Astrocyte of the spinal cord (primary cell): ENCODE results near the gene CTNNBIP1.

Source experiments
- DNase-seq: peaks from one replicate; pipeline ENCODE4 v3.0.0; 2011; ENCODE audit warnings: low read depth, low spot score
- H3K4me3 ChIP-seq: 2 replicates; pipeline ENCODE4 v1.5.1; 2011; ENCODE audit warnings: low read depth, mild to moderate bottlenecking, low read length, moderate library complexity
- in situ Hi-C: cut with HindIII; loops from 2 replicates; pipeline ENCODE4 v1.10.0; 2017; ENCODE audit warnings: low sequenced_read_pairs
- TF ChIP-seq, protein P1 (sequence below): IDR thresholded peaks from 2 replicates; pipeline ENCODE4 v1.5.1; 2012; ENCODE audit warnings: low read depth, mild to moderate bottlenecking, low read length, inconsistent platforms

The CTNNBIP1 gene

DNA sequence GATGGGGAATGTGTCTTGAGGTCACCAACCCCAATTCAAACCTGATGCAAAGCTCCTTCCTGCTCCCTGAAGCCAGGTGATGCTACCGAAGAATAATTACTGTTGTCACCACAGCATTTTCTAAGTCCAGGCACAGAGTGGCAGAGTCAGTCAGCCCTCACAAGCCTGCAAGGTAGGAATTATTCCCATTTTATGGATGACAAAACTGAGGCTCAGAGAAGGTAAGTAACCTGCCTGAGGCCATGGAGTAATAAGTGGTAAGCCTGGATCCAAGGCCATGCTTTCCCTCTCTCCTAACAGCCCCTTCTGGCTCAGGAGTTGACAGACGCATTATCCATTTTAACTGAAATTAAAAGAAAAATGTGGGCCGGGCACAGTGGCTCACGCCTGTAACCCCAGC is 23.0 kb downstream of the CTNNBIP1 start:
- no peak overlapping the region for H3K4me3 ChIP-seq
- no peak for DNase-seq
- TF ChIP-seq, protein P1, sequence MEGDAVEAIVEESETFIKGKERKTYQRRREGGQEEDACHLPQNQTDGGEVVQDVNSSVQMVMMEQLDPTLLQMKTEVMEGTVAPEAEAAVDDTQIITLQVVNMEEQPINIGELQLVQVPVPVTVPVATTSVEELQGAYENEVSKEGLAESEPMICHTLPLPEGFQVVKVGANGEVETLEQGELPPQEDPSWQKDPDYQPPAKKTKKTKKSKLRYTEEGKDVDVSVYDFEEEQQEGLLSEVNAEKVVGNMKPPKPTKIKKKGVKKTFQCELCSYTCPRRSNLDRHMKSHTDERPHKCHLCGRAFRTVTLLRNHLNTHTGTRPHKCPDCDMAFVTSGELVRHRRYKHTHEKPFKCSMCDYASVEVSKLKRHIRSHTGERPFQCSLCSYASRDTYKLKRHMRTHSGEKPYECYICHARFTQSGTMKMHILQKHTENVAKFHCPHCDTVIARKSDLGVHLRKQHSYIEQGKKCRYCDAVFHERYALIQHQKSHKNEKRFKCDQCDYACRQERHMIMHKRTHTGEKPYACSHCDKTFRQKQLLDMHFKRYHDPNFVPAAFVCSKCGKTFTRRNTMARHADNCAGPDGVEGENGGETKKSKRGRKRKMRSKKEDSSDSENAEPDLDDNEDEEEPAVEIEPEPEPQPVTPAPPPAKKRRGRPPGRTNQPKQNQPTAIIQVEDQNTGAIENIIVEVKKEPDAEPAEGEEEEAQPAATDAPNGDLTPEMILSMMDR: no peak
- in situ Hi-C loops: no loop called here

DNA sequence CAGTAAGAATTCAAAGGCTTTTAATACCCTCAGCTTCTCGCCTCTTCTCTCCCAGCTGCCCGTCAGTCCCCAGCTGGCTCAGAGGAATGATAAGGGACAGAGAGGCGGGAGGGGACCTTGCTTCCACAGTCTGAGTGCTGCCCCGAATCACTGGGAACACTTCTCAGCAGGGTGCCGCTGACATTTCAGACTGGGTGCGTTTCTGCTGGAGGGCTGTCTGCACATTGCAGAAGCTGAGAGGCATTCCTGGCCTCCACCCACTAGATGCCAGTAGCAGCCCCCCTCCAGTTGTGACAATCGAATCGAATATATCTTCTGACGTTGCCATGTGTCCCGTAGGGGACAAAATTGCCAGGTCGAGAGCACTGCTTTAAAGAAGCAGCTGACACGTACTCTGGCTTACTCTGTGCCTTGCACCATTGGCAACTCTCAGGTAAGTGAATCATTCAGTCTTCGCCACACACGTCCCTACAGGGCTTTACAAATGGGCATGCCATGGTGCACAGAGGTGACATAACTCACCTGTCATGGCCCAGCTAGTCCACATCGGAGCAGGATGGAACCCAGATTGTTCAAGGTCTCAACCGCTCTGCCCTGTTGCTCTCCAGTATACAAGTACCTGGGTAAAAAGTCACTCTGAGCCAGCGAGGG is 23.9 kb downstream of the CTNNBIP1 start:
- in situ Hi-C loops: no loop called here
- TF ChIP-seq, protein P1: no peak
- no peak for DNase-seq
- no peak overlapping the region for H3K4me3 ChIP-seq

DNA sequence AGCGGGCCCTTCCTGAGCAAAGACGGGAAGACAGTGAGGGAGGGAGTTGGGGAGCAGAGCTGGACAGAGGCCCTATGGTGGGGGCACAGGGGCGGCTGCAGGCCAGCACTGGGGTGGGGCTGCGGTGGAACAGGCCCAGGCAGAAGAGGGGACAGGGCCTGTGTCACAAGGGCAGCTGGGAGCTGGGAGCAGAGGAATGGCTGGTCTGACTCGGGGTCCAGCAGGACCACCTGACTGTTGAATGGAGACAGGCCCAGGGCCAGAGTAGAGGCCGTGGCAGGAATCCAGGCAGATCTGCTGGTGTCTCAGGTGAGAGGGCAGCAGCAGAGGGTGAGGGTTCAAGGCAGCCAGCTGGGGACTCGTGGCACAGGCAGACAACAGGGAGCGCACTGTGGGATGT is 25.3 kb downstream of the CTNNBIP1 start:
- no peak for DNase-seq
- in situ Hi-C loops: no loop called here
- H3K4me3 ChIP-seq: no peak overlapping the region
- TF ChIP-seq, protein P1: no peak

DNA sequence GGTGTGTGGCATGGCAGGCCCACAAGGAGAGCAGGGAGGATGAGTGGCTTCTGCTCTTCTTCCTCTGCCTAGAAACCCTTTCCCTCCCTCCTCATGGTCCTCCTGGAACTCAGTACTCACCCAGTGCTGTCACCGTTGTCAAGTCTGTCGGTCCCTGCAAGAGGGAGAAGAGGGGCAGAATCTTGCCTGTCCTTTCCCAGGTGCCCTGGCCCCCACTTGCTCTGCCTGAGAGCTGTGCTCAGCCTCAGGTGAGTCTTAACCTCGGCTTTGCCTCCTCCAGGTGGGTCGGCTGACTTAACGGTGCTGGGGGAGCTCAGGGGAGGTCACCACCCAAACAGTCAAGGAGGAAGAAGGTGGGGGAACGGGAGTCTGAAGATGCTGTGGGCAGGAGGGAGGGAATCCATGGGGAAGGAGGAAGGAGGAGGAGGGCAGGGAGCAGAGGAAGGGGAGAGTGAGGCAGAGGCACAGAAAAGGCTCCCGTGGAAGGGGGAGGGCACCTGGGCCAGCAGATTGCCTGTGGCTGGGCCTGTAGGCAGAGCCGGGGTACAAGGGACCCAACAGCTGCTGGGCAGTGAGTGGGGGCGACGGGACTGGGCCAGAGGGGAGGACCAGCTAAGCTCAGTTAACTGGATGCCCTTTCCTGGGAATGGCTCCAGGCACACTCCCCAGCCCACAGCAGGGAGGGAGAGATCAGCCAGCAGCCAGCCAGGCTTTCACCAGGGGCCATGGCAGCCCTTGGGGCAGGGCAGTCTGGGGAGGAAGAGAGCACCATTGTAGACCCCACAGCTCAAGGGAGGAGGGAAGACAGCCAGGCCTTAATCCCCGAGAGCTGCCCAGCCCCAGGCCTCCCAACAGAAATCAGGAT is 26.3 kb downstream of the CTNNBIP1 start:
- in situ Hi-C loops: no loop called here
- no peak overlapping the region for H3K4me3 ChIP-seq
- DNase-seq: no peak
- TF ChIP-seq, protein P1: no peak

DNA sequence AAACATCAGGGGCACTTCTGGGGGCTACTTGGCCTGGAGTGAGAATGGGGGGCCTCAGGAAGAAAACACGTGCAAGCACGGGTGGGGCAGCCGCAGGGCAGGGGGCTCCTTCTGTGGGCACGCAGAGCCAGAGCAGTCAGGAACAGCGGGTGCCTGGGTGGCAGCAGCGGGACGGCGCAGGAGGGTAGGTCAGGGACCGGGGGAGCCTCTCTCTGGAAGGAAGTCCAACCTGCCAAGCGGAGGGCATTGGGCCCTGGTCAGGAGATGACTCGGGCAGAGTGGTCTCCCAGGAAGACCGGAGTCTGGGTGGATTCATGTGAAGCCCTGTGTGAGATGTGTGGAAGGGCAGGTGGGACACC is 27.1 kb downstream of the CTNNBIP1 start:
- in situ Hi-C loops: no loop called here
- TF ChIP-seq, protein P1: no peak
- no peak for DNase-seq
- no peak overlapping the region for H3K4me3 ChIP-seq

DNA sequence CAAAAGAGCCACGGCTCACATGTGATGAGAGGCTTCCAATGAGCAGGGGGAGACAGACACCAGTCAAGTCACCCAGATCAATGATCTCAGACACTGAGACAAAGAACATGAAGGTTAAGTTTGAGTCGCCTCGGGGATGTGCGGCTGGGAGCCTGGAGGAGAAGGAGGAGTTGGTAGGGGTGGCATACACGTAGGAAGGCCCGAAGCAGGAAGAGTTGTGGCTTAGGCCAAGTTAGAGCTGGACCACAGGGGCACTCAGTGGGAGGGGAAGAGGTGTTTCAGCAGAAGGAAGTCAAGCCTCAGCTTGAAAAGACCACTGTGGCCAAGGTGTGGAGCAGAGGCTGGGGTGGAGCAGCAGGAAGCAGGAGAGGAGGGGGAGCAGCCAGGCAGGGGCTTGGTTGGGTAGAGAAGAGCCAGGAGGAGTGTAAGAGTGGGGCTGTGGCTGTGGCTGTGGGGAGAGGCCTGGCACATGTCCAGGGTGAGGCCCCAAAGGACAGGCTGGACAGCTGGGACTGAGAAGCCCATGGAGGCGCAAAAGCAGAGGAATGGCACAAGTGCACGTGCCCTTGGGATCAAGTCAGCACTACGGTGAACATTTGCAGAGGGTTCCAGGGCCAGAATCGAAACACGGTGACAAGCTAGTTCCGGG is 27.6 kb downstream of the CTNNBIP1 start:
- no peak overlapping the region for H3K4me3 ChIP-seq
- no peak for DNase-seq
- in situ Hi-C loops: no loop called here
- TF ChIP-seq, protein P1: no peak
